ENCODE data around the gene TSPOAP1. TPM values are rescaled to one million over a fixed set of nuclear protein-coding genes. Genes with fewer than 3 reads are reported as not detected.

Gene TSPOAP1
- total RNA-seq, 1 donor from 2014 or later = 22.3 TPM

GRCh38 chr17:58312021-58312630 lies 16.5 kb downstream of the TSPOAP1 start:
- no peak overlapping the region for H3K27ac Mint-ChIP-seq
- H3K4me1 Mint-ChIP-seq (ENCODE audit: low read depth) = no peaks in the 10 kb centered on the region
- H3K27me3 Mint-ChIP-seq (ENCODE audit: low read depth) = no peaks in the 10 kb centered on the region
- H3K4me3 Mint-ChIP-seq (ENCODE audit: low read depth) = no peak overlapping the region
- intact Hi-C loops (cut with micrococcal nuclease) = no loop called here
- no peak for DNase-seq (ENCODE audit: low spot score)
- H3K36me3 Mint-ChIP-seq (ENCODE audit: low read depth) = peaks cover 27% of the 10 kb centered on the region
- no peaks in the 10 kb centered on the region for H3K9me3 Mint-ChIP-seq

DNA sequence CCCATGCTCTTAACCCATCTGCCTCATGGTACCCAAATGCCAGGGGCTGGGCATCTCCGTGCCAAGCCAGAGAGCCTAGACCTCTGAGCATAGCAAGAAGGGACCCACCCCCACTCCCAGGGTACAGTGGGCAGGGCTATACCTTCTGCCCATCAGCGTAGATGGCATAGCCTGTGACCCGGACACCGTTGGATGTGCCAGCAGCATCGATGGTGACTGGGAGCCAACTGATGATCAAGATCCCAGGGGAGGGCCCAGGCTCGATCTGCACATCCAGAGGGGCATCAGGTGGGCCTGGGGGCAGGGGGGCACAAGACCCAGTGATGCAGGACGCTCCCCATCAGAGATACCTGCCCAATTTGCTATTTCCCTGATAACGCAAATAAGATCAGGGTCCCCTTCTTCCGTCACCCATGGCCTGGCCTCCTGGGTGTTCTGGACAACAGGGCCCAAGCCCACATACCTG lies 17.1 kb downstream of the TSPOAP1 start:
- intact Hi-C loops (cut with micrococcal nuclease) = no loop called here
- peaks cover 30% of the 10 kb centered on the region for H3K36me3 Mint-ChIP-seq (ENCODE audit: low read depth)
- no peaks in the 10 kb centered on the region for H3K4me1 Mint-ChIP-seq (ENCODE audit: low read depth)
- H3K27ac Mint-ChIP-seq = no peak overlapping the region
- H3K4me3 Mint-ChIP-seq (ENCODE audit: low read depth) = no peak overlapping the region
- no peak for DNase-seq (ENCODE audit: low spot score)
- no peaks in the 10 kb centered on the region for H3K9me3 Mint-ChIP-seq
- no peaks in the 10 kb centered on the region for H3K27me3 Mint-ChIP-seq (ENCODE audit: low read depth)

- Mint-ChIP-seq H3K4me1 (ENCODE audit: low read depth) (no peaks in the 10 kb centered on the region), H3K27me3 (ENCODE audit: low read depth) (no peaks in the 10 kb centered on the region), H3K27ac (no peak overlapping the region), H3K4me3 (ENCODE audit: low read depth) (no peak overlapping the region), H3K36me3 (ENCODE audit: low read depth) (peaks cover 30% of the 10 kb centered on the region), H3K9me3 (no peaks in the 10 kb centered on the region)
- no peak for DNase-seq (ENCODE audit: low spot score)
- intact Hi-C loops (cut with micrococcal nuclease) = no loop called here
Observed at GRCh38 chr17:58310511-58311428, 17.8 kb downstream of the TSPOAP1 start.

DNA sequence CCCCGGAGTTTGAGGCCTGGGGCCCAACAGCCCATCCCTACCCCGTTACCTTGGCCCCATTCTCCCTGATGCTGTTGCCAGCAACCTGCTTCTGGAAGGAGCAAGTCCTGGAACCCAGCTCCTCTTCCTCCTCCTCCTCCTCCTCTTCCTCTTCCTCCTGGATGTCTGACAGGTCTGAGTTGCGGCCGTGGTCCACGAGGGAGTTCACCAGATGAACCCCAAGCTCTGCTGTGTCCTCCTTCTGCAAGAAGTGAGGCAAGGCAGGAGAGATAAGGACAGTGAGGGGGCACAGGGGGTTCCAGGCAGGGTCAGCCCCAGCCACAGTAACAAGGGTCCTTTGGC lies 18.7 kb downstream of the TSPOAP1 start:
- Mint-ChIP-seq H3K4me1 (ENCODE audit: low read depth) (no peaks in the 10 kb centered on the region), H3K27me3 (ENCODE audit: low read depth) (no peaks in the 10 kb centered on the region), H3K4me3 (ENCODE audit: low read depth) (no peak overlapping the region), H3K36me3 (ENCODE audit: low read depth) (peaks cover 22% of the 10 kb centered on the region), H3K27ac (no peak overlapping the region), H3K9me3 (no peaks in the 10 kb centered on the region)
- intact Hi-C loops (cut with micrococcal nuclease) = no loop called here
- no peak for DNase-seq (ENCODE audit: low spot score)

DNA sequence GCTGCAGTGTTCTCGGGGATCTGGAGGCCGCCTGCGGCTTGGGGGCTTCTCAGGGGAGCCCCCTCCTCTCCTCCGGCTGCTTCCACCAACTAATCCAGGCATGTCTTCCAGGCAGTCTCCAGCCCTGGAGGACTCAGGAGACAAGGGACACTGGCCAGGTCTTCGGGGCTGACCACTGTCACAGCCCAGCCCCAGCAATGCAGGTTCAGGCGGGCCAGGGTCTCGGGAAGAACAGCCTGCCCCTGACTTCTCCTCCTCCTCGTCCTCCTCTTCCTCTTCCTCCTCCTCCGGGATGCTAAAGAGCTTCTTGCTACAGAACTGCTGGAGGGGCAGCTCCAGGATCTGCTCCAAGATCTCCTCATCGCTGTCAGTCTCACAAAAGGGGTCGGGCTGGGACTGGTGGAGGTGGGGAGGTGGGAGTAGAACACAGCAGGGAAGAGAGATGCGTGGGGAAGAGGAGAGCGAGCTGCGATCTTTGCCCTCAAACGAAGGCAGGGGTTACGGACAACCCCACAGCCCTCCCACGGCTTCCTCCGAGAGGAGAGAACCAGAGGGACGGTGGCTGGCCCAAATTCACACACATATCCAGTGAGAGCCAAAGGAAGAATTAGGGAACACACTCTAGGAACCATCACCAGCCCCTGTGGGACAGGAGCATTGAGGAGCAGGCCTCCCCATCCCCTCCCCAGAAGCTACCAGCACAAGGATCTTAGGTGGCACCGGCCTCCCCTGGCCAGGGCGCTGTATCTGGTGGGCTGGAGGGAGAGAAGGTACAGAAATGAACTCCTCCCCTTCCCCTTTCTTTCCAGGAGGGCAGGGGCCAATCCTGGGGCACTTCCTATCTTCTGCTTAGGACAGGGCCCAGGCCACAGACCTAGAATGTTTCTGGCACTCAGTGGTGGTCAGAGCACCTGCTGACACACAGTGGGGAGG lies 19.3 kb downstream of the TSPOAP1 start:
- H3K27ac Mint-ChIP-seq = no peak overlapping the region

GRCh38 chr17:58308173-58308984 lies 20.2 kb downstream of the TSPOAP1 start:
- no peak overlapping the region for H3K4me3 Mint-ChIP-seq (ENCODE audit: low read depth)
- H3K4me1 Mint-ChIP-seq (ENCODE audit: low read depth) = no peaks in the 10 kb centered on the region
- intact Hi-C loops (cut with micrococcal nuclease) = no loop called here
- peaks cover 20% of the 10 kb centered on the region for H3K36me3 Mint-ChIP-seq (ENCODE audit: low read depth)
- H3K9me3 Mint-ChIP-seq = no peaks in the 10 kb centered on the region
- DNase-seq (ENCODE audit: low spot score) = no peak
- no peaks in the 10 kb centered on the region for H3K27me3 Mint-ChIP-seq (ENCODE audit: low read depth)
- no peak overlapping the region for H3K27ac Mint-ChIP-seq

More for the DNA sequence above, 19.3 kb downstream of the TSPOAP1 start:
- DNase-seq (ENCODE audit: low spot score) = no peak
- Mint-ChIP-seq H3K4me3 (ENCODE audit: low read depth) (no peak overlapping the region), H3K36me3 (ENCODE audit: low read depth) (peaks cover 23% of the 10 kb centered on the region), H3K4me1 (ENCODE audit: low read depth) (no peaks in the 10 kb centered on the region), H3K9me3 (no peaks in the 10 kb centered on the region), H3K27me3 (ENCODE audit: low read depth) (no peaks in the 10 kb centered on the region)
- intact Hi-C loops (cut with micrococcal nuclease) = no loop called here

DNA sequence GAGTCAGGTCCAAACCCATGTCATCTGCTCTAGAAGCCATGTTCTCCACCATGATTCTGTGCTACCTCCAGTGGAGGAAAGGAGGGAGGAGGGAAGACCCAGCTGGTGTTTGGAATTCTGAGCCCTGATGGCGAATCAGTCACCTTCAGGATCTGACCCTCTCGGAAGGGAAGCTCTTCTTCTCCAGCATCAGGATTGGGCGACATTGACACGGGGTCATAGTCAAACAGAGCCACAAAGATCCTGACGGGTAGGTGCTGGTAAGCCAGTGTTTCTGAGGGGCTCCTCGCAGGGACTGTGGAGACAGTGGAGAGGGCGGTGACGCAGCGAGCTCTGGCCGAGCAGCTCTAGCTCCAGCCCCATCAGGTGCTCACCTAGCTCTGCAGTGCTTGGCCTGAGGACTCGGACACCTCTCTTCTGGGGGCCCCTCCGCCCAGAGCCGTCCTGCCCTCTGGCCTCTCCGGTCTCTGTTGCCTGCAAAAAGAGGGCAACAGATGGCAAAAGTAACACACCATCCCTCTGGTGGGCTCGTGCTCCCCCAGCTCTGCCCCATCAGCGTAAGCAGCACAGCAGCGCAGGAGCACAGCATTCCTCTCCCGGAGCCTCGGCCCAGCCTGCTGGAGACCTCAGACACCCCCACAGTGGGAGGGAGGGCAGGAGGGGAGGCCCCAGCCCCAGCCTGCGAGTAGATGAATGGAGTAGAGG lies 21.0 kb downstream of the TSPOAP1 start:
- no peak for DNase-seq (ENCODE audit: low spot score)
- peaks cover 20% of the 10 kb centered on the region for H3K36me3 Mint-ChIP-seq (ENCODE audit: low read depth)
- H3K27ac Mint-ChIP-seq = no peak overlapping the region
- H3K27me3 Mint-ChIP-seq (ENCODE audit: low read depth) = no peaks in the 10 kb centered on the region
- no peak overlapping the region for H3K4me3 Mint-ChIP-seq (ENCODE audit: low read depth)
- H3K4me1 Mint-ChIP-seq (ENCODE audit: low read depth) = no peaks in the 10 kb centered on the region
- H3K9me3 Mint-ChIP-seq = no peaks in the 10 kb centered on the region
- intact Hi-C loops (cut with micrococcal nuclease) = no loop called here

DNA sequence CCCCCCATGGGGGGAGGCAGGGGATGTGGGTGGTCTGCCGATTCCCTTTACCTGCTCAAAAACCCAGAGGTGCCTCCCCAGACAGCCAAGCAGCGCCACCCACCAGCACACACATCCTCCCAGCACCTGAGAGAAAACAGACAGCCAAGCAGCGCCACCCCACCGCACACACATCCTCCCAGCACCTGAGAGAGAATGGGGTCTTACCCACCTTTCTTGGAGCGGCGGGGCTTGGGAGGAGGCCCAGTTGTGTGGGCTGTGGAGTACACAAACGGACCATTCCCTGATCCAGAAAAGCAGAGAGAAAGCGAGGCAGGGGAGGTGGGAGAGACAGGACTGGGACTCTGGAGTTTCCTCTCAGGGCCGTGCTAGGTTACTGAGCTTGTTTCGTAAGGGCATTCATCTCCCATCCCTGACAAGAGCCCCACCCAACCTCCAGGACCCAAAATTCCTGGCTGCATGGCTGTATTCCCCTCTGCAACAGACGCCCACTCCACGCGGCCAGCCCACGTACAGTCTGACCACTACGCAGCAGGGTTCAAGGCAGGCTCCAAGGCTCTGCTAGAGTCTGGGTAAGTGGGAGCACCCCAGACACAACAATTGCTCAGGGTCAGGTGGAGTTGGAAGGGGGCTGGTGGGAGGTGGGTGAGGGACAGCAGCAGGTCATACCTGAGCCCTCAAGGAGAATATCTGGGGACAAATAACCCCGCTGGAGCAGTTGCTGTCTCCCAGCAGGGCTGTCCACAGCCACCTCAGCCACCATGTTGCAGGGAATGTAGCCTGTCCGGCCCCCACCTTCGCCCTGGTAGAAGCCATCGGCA lies 22.3 kb downstream of the TSPOAP1 start:
- Mint-ChIP-seq H3K36me3 (ENCODE audit: low read depth) (peaks cover 20% of the 10 kb centered on the region), H3K27ac (no peak overlapping the region), H3K4me3 (ENCODE audit: low read depth) (no peak overlapping the region), H3K27me3 (ENCODE audit: low read depth) (no peaks in the 10 kb centered on the region), H3K9me3 (no peaks in the 10 kb centered on the region), H3K4me1 (ENCODE audit: low read depth) (no peaks in the 10 kb centered on the region)
- no peak for DNase-seq (ENCODE audit: low spot score)
- intact Hi-C loops (cut with micrococcal nuclease) = no loop called here

DNA sequence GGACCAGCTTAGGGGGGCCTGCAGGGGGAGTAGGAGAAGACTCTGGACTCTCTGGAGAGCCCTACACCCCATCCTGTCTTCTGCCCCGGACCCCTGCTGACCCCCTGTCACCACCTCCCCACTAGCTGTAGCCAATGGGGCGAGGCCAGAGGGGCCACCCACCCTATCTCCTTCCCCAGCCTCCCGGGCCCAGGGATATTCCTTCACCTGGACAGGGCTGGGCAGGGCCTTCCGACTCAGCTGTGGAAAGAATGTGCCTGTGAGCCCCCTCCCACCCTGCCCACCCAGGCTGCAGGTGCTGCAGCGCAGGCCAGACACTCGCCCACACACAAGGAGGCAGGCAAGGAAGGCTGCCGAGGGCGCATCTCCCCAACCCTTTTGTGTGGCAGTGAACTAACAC lies 23.0 kb downstream of the TSPOAP1 start:
- Mint-ChIP-seq H3K4me1 (ENCODE audit: low read depth) (no peaks in the 10 kb centered on the region), H3K36me3 (ENCODE audit: low read depth) (peaks cover 20% of the 10 kb centered on the region)
- intact Hi-C loops (cut with micrococcal nuclease) = no loop called here

DNA sequence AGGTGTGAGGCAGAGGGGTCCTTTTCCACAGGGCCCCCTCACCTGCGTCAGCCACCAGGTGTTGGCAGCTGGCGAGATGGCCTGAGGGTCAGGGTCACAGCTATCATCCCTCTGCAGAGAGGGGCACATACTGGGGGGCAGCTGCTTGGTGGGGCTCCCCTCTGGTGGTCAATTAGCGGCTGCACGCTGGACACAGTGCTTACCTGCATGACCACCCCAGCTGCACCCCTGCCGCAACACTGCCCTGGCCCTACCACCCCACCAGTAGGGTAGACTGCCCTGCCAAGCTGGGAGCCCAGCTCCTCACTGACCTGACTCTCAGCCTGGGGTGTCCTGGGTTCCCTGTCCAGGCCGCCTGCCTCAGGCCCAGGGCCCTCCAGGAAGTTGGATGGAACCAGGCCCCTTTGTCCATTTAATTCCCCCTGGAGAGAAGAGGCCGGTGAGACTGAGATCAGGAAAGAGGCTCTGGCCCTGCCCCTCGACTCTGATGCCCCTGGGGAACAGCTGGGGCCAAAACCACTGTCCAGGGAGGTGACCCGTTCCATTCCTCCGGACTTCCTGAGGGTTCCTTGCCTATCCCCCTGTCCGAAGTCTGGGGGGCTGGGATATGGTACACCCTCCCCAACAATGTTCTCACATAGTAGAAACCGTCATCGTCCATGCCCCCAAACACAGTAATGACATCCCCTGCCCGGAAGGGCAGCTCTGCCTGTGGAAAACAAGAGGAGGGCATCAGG lies 23.7 kb downstream of the TSPOAP1 start:
- no peaks in the 10 kb centered on the region for H3K4me1 Mint-ChIP-seq (ENCODE audit: low read depth)
- no peaks in the 10 kb centered on the region for H3K9me3 Mint-ChIP-seq
- intact Hi-C loops (cut with micrococcal nuclease) = loop anchor here (1.0 kb wide), 2 partner anchors 112 to 142 kb away; partner anchors contain the start of gene RNF43
- DNase-seq (ENCODE audit: low spot score) = no peak
- H3K27ac Mint-ChIP-seq = no peak overlapping the region
- no peak overlapping the region for H3K4me3 Mint-ChIP-seq (ENCODE audit: low read depth)
- H3K27me3 Mint-ChIP-seq (ENCODE audit: low read depth) = peaks cover 1% of the 10 kb centered on the region
- H3K36me3 Mint-ChIP-seq (ENCODE audit: low read depth) = peaks cover 20% of the 10 kb centered on the region

More for the DNA sequence above, 23.0 kb downstream of the TSPOAP1 start:
- H3K27me3 Mint-ChIP-seq (ENCODE audit: low read depth) = no peaks in the 10 kb centered on the region
- no peak overlapping the region for H3K27ac Mint-ChIP-seq
- no peak overlapping the region for H3K4me3 Mint-ChIP-seq (ENCODE audit: low read depth)
- H3K9me3 Mint-ChIP-seq = no peaks in the 10 kb centered on the region
- DNase-seq (ENCODE audit: low spot score) = no peak
